Left ventricle myocardium inferior (tissue), 1 donor: ENCODE data around the gene THADA. TPM values are rescaled to one million over a fixed set of nuclear protein-coding genes. Genes with fewer than 3 reads are reported as not detected.

Source experiments
- DNase-seq: peaks from one replicate; pipeline ENCODE4 v3.0.0-alpha.2; 2020
- H3K27ac ChIP-seq: fragments of 200-600 bp; replicated peaks from 2 replicates; pipeline ENCODE4 v1.8.0; 2021
- H3K27me3 ChIP-seq: fragments of 200-600 bp; 2 replicates; pipeline ENCODE4 v1.8.0; 2021; ENCODE audit warnings: low read depth
- H3K36me3 ChIP-seq: fragments of 200-600 bp; 2 replicates; pipeline ENCODE4 v1.8.0; 2021
- H3K4me1 ChIP-seq: fragments of 200-600 bp; 2 replicates; pipeline ENCODE4 v1.8.0; 2021
- H3K4me3 ChIP-seq: fragments of 200-600 bp; 2 replicates; pipeline ENCODE4 v1.8.0; 2021; ENCODE audit warnings: mild to moderate bottlenecking, moderate library complexity
- H3K9me3 ChIP-seq: fragments of 200-600 bp; replicated peaks from 2 replicates; pipeline ENCODE4 v1.8.0; 2021
- intact Hi-C: fragments of 100-400 bp; cut with micrococcal nuclease; formaldehyde crosslinking; loops from one replicate; pipeline ENCODE4 v1.11.0; 2022
- total RNA-seq: library from RNA; stranded (reverse); fragmentation: NEBNext Ultra II Directional; extraction: Animal tissue kit (Norgen Biotek cat#: 25700); gene quantifications from one replicate; pipeline ENCODE4 v1.2.1, GENCODE V29; 2021
- TF ChIP-seq, protein P1 (sequence below): fragments of 200-600 bp; IDR thresholded peaks from 2 replicates; pipeline ENCODE4 v1.8.0; 2021; ENCODE audit warnings: antibody characterized with exemption, mild to moderate bottlenecking, borderline replicate concordance
- donor health status: DM: no; HTN: yes; CAD: no; lungs with severe emphysema.

The THADA gene
- total RNA-seq, 1 donor from 2014 or later = 15.4 TPM

DNA sequence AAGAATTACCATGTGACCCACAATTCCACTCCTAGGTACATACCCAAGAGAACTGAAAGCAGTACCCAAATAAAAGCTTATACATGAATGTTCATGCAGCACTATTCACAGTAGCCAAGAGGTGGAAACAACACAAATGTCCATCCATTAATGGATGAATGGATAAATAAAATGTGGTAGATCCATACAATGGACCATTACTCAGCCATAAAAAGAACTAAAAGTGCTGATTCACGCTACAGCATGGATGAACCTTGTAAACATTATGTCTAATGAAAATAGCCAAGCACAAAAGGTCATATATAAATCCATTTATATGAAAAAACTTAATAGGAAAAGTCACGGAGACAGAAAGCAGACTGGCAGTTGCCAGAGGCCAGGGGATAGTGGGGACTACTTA lies 345.8 kb downstream of the THADA start:
- DNase-seq = no peak
- intact Hi-C loops = no loop called here
- Histone ChIP-seq H3K4me1 (peaks cover 15% of the 10 kb centered on the region), H3K27me3 (no peaks in the 10 kb centered on the region), H3K36me3 (no peaks in the 10 kb centered on the region), H3K9me3 (no peaks in the 10 kb centered on the region), H3K27ac (no peak overlapping the region), H3K4me3 (no peak overlapping the region)
- TF ChIP-seq, protein P1, sequence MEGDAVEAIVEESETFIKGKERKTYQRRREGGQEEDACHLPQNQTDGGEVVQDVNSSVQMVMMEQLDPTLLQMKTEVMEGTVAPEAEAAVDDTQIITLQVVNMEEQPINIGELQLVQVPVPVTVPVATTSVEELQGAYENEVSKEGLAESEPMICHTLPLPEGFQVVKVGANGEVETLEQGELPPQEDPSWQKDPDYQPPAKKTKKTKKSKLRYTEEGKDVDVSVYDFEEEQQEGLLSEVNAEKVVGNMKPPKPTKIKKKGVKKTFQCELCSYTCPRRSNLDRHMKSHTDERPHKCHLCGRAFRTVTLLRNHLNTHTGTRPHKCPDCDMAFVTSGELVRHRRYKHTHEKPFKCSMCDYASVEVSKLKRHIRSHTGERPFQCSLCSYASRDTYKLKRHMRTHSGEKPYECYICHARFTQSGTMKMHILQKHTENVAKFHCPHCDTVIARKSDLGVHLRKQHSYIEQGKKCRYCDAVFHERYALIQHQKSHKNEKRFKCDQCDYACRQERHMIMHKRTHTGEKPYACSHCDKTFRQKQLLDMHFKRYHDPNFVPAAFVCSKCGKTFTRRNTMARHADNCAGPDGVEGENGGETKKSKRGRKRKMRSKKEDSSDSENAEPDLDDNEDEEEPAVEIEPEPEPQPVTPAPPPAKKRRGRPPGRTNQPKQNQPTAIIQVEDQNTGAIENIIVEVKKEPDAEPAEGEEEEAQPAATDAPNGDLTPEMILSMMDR = no peak

- H3K27me3 ChIP-seq = no peaks in the 10 kb centered on the region
- intact Hi-C loops = no loop called here
- DNase-seq = no peak
- TF ChIP-seq, protein P1 = no peak
- H3K4me1 ChIP-seq = peaks cover 13% of the 10 kb centered on the region
- no peaks in the 10 kb centered on the region for H3K9me3 ChIP-seq
- H3K36me3 ChIP-seq = no peaks in the 10 kb centered on the region
- H3K4me3 ChIP-seq = no peak overlapping the region
- no peak overlapping the region for H3K27ac ChIP-seq
Measured at GRCh38 chr2:43248621-43249020, 347.2 kb downstream of the THADA start.

DNA sequence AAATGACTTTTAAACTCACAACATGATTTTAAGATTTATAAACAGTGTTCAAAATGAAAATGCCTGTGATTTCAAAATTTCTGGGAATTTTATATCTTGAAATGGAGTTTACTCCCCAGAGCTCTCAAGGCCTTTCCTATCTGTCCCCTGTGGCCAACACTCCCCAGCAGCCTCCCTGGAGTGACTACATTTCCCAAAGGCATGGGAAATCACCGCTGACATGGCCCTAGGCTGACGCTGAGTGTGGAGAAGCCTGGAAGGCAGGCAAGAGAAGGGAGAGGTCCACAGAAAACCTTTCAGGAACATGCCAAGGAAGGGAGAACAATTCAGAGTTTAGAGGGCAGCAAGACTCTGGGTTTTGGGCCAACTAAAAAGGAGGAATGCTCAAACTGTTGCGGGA lies 349.2 kb downstream of the THADA start:
- Histone ChIP-seq H3K27me3 (no peaks in the 10 kb centered on the region), H3K9me3 (no peaks in the 10 kb centered on the region), H3K4me3 (no peak overlapping the region), H3K4me1 (peaks cover 10% of the 10 kb centered on the region), H3K27ac (no peak overlapping the region), H3K36me3 (no peaks in the 10 kb centered on the region)
- intact Hi-C loops = no loop called here
- DNase-seq = no peak
- TF ChIP-seq, protein P1 = no peak

- no peaks in the 10 kb centered on the region for H3K27me3 ChIP-seq
- H3K9me3 ChIP-seq = no peaks in the 10 kb centered on the region
- no peak overlapping the region for H3K27ac ChIP-seq
- TF ChIP-seq, protein P1 = no peak
- no peaks in the 10 kb centered on the region for H3K36me3 ChIP-seq
- no peaks in the 10 kb centered on the region for H3K4me1 ChIP-seq
- intact Hi-C loops = no loop called here
- no peak overlapping the region for H3K4me3 ChIP-seq
- no peak for DNase-seq
Measured at GRCh38 chr2:43241558-43241957, 354.3 kb downstream of the THADA start.

DNA sequence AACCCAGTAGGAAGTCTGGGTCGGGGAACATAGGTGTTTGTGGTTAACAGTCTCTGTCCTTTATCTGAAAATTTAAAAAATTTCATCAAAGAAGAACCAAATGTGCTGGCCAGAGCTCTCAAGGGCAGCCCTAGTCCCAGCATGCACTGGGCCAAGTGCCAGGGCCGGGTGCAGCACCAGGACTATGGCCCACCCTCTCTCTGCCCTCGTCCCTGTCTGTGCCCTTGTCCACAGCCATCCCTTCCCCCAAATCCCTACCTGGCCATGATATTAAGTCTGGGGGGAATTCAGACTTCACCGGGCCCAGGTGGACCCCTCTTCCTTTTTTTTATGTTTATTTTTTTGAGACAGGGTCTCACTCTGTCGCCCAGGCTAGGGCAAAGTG lies 355.1 kb downstream of the THADA start:
- Histone ChIP-seq H3K4me3 (no peak overlapping the region), H3K27ac (peak overlapping the region; percentile 24), H3K4me1 (no peaks in the 10 kb centered on the region), H3K9me3 (no peaks in the 10 kb centered on the region), H3K27me3 (no peaks in the 10 kb centered on the region), H3K36me3 (no peaks in the 10 kb centered on the region)
- intact Hi-C loops = no loop called here
- DNase-seq = no peak
- TF ChIP-seq, protein P1 = no peak
